Mucosa of descending colon (tissue), 3 donors: Measurements from ENCODE around the gene LRP1. TPM values are rescaled to one million over a fixed set of nuclear protein-coding genes. Genes with fewer than 3 reads are reported as not detected.

Source experiments
- ATAC-seq: fragments of 200-7000 bp; cut with Tn5 transposase; one replicate; pipeline ENCODE4 v1.9.1; 2020; ENCODE audit warnings: mild to moderate bottlenecking, moderate library complexity
- DNase-seq, 3 donors: peaks; one replicate each; pipeline ENCODE4 v3.0.0-alpha.2; 2020
- H3K36me3 ChIP-seq: fragments of 200-600 bp; one replicate; pipeline ENCODE4 v1.8.0; 2021; ENCODE audit warnings: low read depth, mild to moderate bottlenecking
- H3K4me1 ChIP-seq: fragments of 200-600 bp; one replicate; pipeline ENCODE4 v1.8.0; 2021; ENCODE audit warnings: low read depth, mild to moderate bottlenecking
- H3K4me3 ChIP-seq: fragments of 200-600 bp; one replicate; pipeline ENCODE4 v1.8.0; 2021; ENCODE audit warnings: mild to moderate bottlenecking
- H3K9me3 ChIP-seq: fragments of 200-600 bp; one replicate; pipeline ENCODE4 v1.8.0; 2021; ENCODE audit warnings: mild to moderate bottlenecking
- CTCF ChIP-seq: fragments of 200-600 bp; IDR thresholded peaks from one replicate; pipeline ENCODE4 v1.8.0; 2022; ENCODE audit warnings: antibody characterized with exemption, mild to moderate bottlenecking
- intact Hi-C, 2 donors: fragments of 100-400 bp; cut with DNase I in 1 of 2; cut with micrococcal nuclease in 1 of 2; formaldehyde crosslinking; loops; one replicate each; pipeline versions ENCODE4 v1.11.0 to v1.11.1; 2022; cut with DNase I, micrococcal nuclease
- total RNA-seq, 3 donors: library from RNA; stranded (reverse); fragmentation: NEBNext Ultra II Directional in 2 of 3; extraction: Animal tissue kit (Norgen Biotek cat#: 25700) in 2 of 3; gene quantifications; one replicate each; pipeline versions ENCODE4 v1.2.1 to v1.2.4, GENCODE V29; 2021 to 2023
- donor health status: DM: no; HTN: no; CAD: no; lungs with moderate emphysema.
- donor health status: DM: no; HTN: no; CAD: no.
- donor health status: DM: no; HTN: yes; CAD: no.

The LRP1 gene
- total RNA-seq, 3 donors from 2014 or later, result 128 to 223 (median 148) TPM

- no peaks in the 10 kb centered on the region for H3K9me3 ChIP-seq
- no peaks in the 10 kb centered on the region for H3K36me3 ChIP-seq
- TF ChIP-seq CTCF, result no peak
- intact Hi-C loops, result no loop called here
- H3K4me3 ChIP-seq, result no peak overlapping the region
- ATAC-seq (no peak), DNase-seq (no peak)
- H3K4me1 ChIP-seq, result peaks cover 49% of the 10 kb centered on the region
Observed at GRCh38 chr12:57150400-57151000, 22.2 kb downstream of the LRP1 start.

GRCh38 chr12:57151741-57152630, 23.7 kb downstream of the LRP1 start:
- ATAC-seq, result no peak
- DNase-seq, result no peak
- H3K36me3 ChIP-seq, result peaks cover 7% of the 10 kb centered on the region
- peaks cover 38% of the 10 kb centered on the region for H3K4me1 ChIP-seq
- H3K4me3 ChIP-seq, result no peak overlapping the region
- intact Hi-C loops, result no loop called here
- TF ChIP-seq CTCF, result no peak
- H3K9me3 ChIP-seq, result no peaks in the 10 kb centered on the region

GRCh38 chr12:57152639-57153038, 24.4 kb downstream of the LRP1 start:
- intact Hi-C loops, result no loop called here
- no peak for TF ChIP-seq CTCF
- H3K36me3 ChIP-seq, result peaks cover 7% of the 10 kb centered on the region
- H3K4me3 ChIP-seq, result no peak overlapping the region
- DNase-seq, result no peak
- no peaks in the 10 kb centered on the region for H3K9me3 ChIP-seq
- peaks cover 31% of the 10 kb centered on the region for H3K4me1 ChIP-seq
- ATAC-seq, result no peak

- no peak overlapping the region for H3K4me3 ChIP-seq
- ATAC-seq (no peak), DNase-seq (no peak)
- TF ChIP-seq CTCF, result no peak
- H3K9me3 ChIP-seq, result no peaks in the 10 kb centered on the region
- H3K36me3 ChIP-seq, result peaks cover 7% of the 10 kb centered on the region
- H3K4me1 ChIP-seq, result peaks cover 23% of the 10 kb centered on the region
- intact Hi-C loops, result no loop called here
Observed at GRCh38 chr12:57153415-57153997, 25.2 kb downstream of the LRP1 start.

- no peak for TF ChIP-seq CTCF
- Histone ChIP-seq H3K4me3 (no peak overlapping the region), H3K36me3 (peaks cover 7% of the 10 kb centered on the region), H3K9me3 (no peaks in the 10 kb centered on the region), H3K4me1 (peaks cover 17% of the 10 kb centered on the region)
- intact Hi-C loops, result no loop called here
- no peak for DNase-seq
- no peak for ATAC-seq
Observed at GRCh38 chr12:57154076-57154475, 25.8 kb downstream of the LRP1 start.
